ENCODE measurements around the gene PRKG1. TPM values are rescaled to one million over a fixed set of nuclear protein-coding genes. Genes with fewer than 3 reads are reported as not detected.

The PRKG1 gene
- total and polyA plus RNA-seq, 2 experiments from 2014 or later: 18.2 to 21.1 TPM

DNA sequence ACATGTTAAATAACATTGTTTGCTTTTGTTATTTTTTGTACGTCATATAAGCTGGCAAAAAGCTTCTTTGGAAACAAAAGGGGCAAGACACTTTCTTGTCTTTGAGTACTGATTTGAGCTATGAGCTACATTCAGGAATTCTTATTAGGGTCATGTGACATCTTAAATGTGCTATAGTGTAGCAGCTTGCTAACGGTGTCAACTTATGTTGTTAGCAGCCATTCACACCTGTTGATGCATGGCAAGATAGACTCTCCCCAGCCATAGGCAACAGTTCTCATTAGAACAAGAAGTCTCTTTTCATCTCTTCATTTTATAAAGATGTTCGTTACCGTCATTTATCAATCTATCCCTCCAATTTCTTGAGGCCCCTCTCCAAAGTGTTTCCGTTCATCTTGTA, 411.4 kb downstream of the PRKG1 start (continued):
- TF ChIP-seq, protein P1, sequence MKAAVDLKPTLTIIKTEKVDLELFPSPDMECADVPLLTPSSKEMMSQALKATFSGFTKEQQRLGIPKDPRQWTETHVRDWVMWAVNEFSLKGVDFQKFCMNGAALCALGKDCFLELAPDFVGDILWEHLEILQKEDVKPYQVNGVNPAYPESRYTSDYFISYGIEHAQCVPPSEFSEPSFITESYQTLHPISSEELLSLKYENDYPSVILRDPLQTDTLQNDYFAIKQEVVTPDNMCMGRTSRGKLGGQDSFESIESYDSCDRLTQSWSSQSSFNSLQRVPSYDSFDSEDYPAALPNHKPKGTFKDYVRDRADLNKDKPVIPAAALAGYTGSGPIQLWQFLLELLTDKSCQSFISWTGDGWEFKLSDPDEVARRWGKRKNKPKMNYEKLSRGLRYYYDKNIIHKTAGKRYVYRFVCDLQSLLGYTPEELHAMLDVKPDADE (IDR thresholded peaks at IDR 0.05): no peak
- TF ChIP-seq NANOG (IDR thresholded peaks at IDR 0.05; ENCODE audit: borderline replicate concordance): no peak
- TF ChIP-seq ZNF331 (CRISPR knock-in tag; IDR thresholded peaks at IDR 0.05; ENCODE audit: low read depth): no peak
- TF ChIP-seq ZNF114 (CRISPR knock-in tag; IDR thresholded peaks at IDR 0.05): no peak
- no peak for TF ChIP-seq CREB1 (CRISPR knock-in tag; IDR thresholded peaks at IDR 0.05; ENCODE audit: low read depth)
- TF ChIP-seq STAT1 (IDR thresholded peaks at IDR 0.05; ENCODE audit: unreplicated experiment): no peak
- no peak for TF ChIP-seq JUNB (IDR thresholded peaks at IDR 0.05; ENCODE audit: unreplicated experiment)
- no peak for TF ChIP-seq POLR2AphosphoS5 (IDR thresholded peaks at IDR 0.05; ENCODE audit: low read depth)
- TF ChIP-seq EZH2phosphoT487 (IDR thresholded peaks at IDR 0.05; ENCODE audit: unreplicated experiment): no peak
- TF ChIP-seq, protein P2, sequence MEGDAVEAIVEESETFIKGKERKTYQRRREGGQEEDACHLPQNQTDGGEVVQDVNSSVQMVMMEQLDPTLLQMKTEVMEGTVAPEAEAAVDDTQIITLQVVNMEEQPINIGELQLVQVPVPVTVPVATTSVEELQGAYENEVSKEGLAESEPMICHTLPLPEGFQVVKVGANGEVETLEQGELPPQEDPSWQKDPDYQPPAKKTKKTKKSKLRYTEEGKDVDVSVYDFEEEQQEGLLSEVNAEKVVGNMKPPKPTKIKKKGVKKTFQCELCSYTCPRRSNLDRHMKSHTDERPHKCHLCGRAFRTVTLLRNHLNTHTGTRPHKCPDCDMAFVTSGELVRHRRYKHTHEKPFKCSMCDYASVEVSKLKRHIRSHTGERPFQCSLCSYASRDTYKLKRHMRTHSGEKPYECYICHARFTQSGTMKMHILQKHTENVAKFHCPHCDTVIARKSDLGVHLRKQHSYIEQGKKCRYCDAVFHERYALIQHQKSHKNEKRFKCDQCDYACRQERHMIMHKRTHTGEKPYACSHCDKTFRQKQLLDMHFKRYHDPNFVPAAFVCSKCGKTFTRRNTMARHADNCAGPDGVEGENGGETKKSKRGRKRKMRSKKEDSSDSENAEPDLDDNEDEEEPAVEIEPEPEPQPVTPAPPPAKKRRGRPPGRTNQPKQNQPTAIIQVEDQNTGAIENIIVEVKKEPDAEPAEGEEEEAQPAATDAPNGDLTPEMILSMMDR (conservative IDR thresholded peaks at IDR 0.05; ENCODE audit: low read depth in 2 of 2): no peak
- no peak for TF ChIP-seq EZH2 (IDR thresholded peaks at IDR 0.05; ENCODE audit: low read depth, unreplicated experiment)

DNA sequence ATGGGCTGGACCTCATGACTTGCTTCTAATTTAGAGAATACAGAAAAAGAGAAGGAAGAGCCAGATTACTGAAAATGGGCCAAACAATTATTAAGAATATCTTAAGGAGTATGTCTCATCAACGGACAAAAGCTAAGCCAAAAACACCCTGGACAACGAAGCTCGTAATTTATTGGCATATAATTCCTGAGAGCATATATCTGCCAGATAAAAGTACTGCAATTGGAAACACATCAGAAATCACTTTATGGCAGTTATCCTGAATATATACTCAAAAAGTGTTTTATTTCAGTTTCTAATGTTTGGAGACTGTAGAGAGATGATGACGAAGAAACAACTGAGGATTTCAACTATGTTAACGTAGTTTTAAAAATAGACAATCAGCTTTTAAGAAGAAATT, 413.3 kb downstream of the PRKG1 start:
- H3K36me3 Mint-ChIP-seq (ENCODE audit: low read depth): no peaks in the 10 kb centered on the region
- H3K27me3 Mint-ChIP-seq (ENCODE audit: insufficient read depth, low read depth, poor library complexity): no peaks in the 10 kb centered on the region
- H3K27ac Mint-ChIP-seq: no peak overlapping the region
- no peaks in the 10 kb centered on the region for H3K9me3 Mint-ChIP-seq
- H3K4me3 Mint-ChIP-seq: no peak overlapping the region
- TF ChIP-seq EZH2 (IDR thresholded peaks at IDR 0.05; ENCODE audit: low read depth, unreplicated experiment) (no peak), REST (IDR thresholded peaks at IDR 0.05; ENCODE audit: unreplicated experiment) (no peak), ZNF462 (CRISPR knock-in tag; IDR thresholded peaks at IDR 0.05) (no peak)
- Histone ChIP-seq H3K79me2 (replicated peaks; ENCODE audit: insufficient read depth) (no peaks in the 10 kb centered on the region), H3K4me3 (no peak overlapping the region), H3F3A (replicated peaks; ENCODE audit: low read depth) (no peaks in the 10 kb centered on the region), H3K27ac (ENCODE audit: low read depth) (no peak overlapping the region), H3K36me3 (ENCODE audit: insufficient read depth) (no peaks in the 10 kb centered on the region), H3K27me3 (ENCODE audit: insufficient read depth) (no peaks in the 10 kb centered on the region), H4K20me1 (replicated peaks; ENCODE audit: insufficient read depth) (no peaks in the 10 kb centered on the region), H3K4me1 (ENCODE audit: insufficient read depth) (peaks cover 11% of the 10 kb centered on the region; the same call in 1 of the 2 replicates), H3K4me2 (no peak overlapping the region), H3K9me2 (ENCODE audit: insufficient read depth) (no peaks in the 10 kb centered on the region), H2AFZ (no peak overlapping the region)
- no peak for DNase-seq (ENCODE audit: low spot score)
- no peak for ATAC-seq
- H3K4me1 Mint-ChIP-seq: peaks cover 8% of the 10 kb centered on the region; the same call in 2 of the 3 replicates

Data from GM23338 (cell line).